Dermis blood vessel endothelial cell (primary cell): ENCODE results near the gene ZFAND3. TPM values are rescaled to one million over a fixed set of nuclear protein-coding genes. Genes with fewer than 3 reads are reported as not detected.

Experiments
- DNase-seq: peaks from one replicate; pipeline ENCODE4 v3.0.0; 2010
- total RNA-seq: library from RNA; depleted of rRNA; stranded (reverse); fragments of >200 nt; gene quantifications from 2 replicates; pipeline ENCODE4 v1.2.3, GENCODE V29; 2014

Gene ZFAND3
- total RNA-seq, 1 donor from 2014 or later, result 16.7 TPM

DNA sequence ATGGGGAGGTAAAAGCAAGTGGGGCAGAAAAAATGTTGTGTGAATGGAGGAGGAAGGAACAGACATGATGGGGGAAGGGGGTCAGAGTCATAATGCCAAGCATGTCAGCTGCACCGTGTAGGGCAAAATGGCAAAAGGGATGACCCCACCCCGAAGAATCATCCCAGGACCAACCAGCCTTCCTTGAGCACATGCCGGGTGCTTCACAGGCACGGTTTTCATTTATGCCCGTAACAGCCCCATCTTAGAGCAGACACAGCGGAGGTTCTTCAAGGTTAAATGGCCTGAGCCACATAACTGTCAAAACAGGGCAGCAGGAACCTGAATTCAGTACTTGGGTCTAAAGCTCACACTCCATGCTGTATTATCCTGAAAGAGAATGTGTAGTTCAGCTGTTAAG is 322.2 kb downstream of the ZFAND3 start:
- no peak for DNase-seq

DNA sequence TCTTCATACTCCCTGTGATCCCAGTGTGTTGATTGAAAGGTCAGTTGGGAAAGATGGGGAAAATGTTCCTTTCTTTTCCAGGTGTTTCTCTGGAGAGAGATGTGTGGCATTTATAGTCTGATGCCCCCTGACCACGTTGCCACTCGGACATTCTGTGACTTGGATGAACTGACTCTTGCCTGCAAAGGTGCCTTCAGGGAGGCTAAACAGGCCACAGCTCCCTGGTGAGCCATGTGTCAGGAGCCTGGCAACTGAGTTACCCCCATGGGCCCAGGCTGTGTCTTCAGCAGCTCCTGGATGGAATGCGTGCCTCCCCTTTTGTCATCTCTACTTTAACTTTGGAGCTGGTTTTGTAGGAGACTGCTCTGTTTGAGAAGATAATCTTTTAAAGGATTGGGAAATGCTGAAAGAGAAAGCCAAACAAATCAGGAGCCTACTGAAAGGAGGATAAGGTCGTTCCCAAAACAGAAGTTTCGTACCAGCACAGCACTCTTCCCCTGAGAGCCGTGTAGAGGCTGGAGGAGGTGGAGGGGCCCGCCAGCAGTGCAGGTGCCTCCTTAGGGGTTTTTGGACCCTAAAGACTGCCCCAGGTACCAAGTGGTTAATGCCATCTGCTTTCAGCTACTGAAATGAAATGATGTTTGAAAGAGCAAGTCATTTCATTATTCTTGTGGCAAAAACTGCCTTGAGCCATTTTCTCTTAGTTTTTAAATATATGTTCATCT is 322.8 kb downstream of the ZFAND3 start:
- no peak for DNase-seq

DNA sequence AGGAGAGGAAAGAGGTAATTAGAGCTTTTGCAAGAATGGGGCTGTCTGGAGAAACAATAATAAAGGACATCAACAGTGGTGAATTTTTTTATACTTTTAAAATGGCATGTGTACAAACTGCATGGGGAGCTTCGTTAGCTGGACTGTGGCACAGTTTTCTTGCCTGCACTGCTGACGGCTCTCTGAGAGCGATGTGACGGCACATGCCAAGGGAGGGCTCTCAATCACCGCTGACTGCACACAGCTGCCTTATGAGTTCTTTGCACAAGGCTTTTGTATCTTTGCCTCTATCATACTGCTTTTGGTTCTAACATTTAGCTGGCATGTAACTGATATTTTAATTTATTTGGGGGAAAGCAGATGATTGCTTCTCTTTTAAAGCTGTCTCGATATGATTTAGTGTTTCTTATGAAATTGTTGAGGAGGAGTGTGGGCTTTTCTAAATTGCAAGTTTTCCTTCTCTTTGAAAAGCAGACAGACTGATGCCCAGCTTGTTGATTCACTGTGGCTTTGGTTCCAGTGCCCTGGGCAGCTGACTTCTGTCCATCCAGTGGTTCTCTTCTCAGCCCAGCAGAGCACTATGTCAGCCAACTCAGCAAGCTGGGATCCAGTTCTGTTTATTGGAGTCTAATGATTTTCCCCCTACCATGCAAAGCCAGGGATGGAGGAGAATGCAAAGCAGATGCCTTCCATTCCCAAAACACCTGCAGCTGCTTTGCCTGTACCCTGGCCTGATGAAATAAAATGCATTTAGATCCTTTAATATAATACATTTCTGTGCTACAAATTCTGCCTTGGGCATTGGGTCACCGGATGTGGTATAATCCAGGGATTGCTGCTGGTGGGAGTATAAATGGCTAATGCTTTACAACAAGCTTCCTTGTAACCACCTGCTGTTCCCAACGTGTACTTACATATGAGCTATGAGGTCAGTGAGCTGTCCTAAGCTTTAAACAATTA is 323.9 kb downstream of the ZFAND3 start:
- DNase-seq, result no peak

DNA sequence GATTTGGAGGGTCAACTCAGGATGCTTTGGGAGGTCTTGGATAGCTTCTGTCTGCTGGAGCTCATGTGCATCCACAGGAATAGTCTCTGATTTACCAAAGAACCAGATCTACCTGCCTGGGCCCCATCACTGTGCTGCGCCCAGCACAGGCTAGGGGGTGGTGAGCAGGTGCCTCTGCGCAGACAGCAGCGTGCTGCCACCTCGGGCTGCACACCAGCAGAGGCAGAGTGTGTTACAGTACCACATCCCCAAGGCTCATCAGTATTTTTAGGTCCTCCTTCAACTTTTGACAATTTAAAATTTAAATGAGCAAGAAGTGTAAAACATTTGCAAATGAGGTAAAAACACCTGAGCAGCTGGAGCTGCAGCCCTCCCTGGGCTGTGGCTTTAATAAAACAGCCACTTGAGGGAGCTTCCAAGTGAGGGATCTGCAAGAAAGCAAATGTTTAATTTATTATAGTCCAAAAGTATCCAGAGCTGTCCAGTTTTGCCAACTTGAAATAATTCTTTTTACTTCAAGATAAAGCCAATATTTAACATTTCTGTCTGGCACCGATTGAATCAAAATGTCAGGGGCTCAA is 324.9 kb downstream of the ZFAND3 start:
- no peak for DNase-seq

DNA sequence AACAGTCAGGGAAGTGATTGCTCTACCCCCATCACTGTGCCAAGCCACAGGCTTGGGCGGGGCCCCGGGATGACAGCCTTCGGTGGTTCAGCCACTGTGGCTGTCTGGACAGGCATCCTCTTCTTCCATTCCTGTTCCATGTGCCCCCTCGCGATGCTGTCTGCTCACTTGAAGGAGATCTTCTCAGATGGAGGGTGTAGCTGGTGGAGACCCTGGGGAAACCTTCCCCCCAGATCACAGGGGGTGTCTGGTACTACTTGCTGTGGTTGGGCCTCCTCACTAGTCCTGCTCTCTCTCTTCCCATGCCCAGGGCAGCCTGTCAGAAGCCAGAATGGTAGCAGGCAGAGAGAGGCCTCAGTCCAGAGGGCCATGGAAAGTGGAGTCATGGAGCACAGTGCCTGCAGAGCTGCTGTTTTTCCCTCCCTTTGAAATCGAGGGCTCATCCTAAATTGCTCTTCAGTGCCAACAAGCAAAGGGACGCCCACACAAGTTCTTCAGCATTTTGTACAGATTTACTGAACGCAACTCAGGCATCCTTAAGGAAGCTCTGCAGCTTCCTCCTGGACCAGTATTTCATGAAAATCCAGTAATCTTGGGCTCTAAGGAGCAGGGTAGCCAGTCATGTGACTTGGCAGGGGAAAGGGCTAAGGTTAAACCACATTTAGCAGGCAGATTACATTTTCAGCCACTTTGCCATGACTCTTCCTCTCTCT is 326.6 kb downstream of the ZFAND3 start:
- no peak for DNase-seq

DNA sequence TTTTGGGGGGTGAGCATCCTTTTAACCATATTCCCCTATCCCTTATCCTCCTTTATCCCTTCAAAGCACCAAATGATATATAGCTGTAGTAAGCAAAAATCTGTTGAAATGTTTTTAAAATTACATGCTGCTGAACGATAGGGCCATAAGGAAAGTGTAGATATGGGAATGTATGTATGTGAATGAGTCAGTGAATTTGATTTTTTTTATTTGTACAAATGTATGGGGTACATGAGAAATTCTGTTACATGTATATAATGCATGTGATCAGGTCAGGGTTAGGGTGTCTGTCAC is 327.2 kb downstream of the ZFAND3 start:
- DNase-seq, result no peak

DNA sequence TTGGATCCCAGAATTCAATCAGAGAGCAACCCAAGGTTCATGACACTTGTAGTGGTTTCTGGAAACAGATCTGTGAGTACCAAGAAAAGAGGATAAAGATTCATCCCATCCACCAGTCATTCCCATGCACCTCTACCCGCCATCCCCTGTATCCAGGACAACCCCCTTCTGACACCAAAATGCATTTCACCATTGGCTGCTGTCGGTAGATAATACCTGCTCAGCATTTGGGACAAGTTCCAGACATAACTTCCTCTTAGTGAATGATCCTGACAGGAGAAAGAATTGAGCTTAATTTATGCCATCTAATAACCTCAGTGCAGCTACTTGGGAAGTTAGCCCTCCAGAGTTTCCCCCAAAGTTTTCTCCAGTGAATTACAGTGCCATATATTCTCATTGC is 329.1 kb downstream of the ZFAND3 start:
- DNase-seq, result no peak

DNA sequence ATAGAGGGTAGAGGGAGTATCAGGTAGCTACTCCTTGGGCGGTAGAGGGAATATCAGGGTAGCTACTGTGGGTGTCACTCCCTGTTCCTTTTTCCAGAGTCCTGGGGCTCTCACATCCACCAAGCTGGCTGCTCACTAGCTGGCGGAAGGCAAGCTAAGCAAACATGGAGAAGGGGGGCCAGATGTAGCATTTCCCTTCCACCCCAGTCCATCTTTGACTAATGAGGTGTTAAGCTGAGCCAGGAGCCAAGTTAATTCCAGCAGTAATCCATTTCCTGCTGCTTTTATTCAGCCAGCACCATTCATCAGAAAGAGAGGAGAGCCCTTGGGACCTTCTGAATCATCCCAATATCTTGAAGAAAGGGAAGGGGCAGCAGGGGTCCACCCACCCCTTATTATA is 330.0 kb downstream of the ZFAND3 start:
- peak; percentile 43 for DNase-seq

DNA sequence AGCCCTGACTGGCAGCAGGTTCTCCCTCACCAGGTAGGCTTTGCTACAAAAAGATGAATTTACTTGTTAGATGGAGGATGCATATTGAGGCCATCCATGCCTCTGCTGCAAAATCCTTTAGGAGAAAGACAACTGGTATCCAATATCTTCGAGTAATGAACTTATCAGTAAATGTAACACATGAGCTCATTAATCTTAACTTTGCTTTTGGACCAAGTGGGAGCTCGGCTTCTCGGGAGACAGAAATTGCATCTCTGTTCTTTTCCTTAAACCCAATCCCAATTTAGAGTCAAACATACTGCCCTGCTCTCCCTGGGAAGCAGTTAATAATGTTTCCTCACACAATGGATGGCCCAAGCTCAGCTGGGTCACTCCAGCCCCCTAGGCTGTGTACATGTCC is 330.5 kb downstream of the ZFAND3 start:
- DNase-seq, result no peak

DNA sequence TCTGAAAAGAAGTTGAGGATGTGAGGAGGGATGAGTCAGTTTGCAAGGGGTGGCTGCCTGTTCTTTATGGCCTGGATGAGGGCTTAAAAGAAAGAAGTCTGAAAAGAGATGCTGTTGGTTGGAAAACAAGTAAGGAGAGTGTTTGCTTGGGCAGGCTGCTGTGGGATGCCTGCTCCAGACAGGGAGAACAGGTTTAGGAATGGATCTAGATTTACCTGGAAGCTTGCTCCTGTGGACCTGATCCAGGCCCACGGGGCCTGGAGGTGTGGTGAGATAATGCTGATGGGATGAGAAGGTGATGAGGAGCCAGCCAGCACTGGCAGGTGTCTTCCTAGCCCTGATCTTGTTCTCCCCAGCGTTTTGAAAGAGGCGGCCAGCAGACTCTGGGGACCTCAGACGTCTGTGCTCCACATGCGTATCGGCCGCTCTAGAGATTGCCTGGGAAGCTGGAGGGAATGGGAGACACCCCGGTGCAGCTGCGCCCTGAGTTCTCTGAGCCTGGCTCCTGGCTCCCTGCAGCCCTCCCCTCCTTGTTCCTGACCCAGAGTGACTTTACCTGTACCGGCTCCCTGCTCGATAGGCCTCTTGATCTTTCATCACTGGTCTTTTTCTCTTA is 331.3 kb downstream of the ZFAND3 start:
- no peak for DNase-seq

DNA sequence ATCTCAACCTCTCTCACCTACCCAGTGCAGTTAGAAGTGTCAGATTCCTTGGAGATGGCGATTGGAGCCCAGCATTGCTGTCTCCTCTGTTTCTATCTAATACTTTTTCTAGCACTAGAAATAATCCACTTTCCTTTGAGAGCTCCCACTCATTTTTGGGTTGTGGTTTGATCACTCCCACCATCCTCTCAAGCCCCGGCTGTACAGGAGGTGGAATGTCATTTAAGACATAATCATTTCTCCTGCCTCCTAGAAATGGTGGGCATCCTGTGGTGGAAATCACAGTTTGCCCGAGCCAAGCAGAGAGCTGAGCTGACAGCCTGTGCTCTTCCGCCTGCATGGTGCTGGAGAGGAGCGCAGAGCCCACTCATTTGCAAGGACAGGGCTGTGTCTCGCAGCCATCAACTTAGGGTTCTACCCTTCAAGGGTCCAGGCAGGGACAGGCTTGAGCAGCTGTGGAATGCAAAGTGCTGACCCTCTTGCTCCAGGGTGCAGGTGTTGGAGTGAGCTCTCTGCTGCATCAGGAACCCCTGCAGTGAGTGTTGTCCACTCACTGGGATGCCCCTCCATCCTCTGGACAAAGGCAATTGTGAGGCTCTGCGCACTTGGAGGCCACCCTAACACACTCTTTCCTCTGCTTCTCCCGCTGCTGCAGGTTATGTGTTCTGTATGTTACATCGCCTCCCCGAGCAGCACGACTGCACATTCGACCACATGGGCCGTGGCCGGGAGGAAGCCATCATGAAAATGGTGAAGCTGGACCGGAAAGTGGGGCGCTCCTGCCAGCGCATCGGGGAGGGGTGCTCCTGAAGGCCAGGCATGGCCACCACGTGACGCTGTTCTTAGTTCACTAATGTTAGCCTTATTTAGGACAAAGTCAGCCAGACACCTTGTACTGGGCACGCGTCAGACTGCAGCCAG is 332.3 kb downstream of the ZFAND3 start:
- DNase-seq, result no peak

DNA sequence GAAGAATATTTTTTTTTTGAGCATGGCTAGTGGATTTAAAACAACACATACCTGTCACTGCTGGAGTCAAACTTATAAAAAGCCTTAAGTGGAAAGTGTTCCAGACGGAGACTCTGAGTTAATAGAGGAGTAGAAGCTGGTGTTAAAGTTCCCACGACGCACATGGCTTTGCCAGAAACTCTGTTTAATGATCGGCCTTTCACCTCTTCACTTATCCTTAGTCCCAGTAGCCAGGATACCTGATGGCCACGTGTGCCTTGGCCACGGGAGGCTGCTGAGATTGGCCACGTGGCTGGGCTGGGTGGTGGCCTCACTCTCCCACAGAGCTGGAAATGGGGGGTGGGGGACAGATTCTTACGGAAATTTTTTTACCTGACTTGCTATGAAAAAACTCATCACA is 333.1 kb downstream of the ZFAND3 start:
- DNase-seq, result no peak

DNA sequence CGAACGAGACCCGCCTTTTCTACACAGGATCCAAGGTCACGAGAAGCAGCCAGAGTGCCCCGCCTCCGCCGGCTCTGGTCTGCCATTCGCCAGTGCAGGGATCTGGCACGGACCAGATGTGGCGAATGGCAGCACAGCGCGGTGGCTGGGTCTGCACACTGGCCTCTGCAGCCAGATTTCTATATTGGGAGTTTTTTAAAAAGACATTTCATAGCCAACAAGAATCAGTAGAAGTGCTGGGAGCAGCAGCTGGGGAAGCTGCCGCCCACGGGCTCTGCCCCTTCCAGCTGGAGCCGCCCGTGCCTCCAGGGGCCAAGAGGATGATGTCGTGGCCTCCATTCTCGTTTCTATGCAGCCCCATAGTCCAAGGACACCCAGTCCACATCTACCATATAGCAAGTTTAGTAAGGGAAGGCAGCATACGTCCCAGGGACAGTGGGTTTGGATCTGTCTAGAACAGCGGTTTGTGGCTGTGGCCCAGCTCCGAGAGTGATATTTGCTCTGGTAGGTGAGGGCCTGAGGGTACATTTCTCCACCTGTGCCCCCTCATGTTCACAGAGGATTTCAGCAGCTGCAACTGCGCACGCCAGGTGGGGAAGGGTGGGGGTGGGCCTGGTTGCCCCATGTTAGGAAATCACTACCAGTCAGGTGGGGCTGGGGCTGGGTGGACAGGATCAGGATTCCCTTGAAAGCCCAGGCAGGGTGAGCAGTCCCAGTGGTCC is 333.7 kb downstream of the ZFAND3 start:
- peak; percentile 22 for DNase-seq

DNA sequence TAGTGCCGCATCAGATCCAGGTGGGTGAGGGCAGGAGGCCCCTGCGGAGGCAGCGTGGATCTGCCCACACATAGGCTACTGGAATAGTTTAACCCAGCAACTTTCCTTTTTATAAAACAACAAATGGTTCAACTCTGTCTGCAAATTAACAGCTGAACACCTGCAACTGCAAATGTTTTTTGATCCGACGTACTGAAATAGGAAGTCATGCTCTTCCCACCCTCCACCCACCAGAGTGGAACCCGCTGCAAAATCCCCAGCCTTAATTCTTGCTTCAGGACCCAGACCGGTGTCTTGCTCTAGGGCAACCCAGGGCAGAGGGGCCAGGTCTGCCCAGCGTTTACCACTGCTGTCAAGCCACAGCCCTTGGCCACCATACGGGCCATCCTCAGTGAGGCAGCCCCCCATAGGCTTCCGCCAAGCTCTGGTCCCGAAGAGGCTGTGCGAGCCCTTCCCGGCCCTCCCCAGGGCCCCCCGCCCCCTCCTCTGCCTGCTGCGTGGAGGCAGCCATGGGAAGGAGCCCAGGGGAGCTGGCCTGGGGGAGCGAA is 334.3 kb downstream of the ZFAND3 start:
- no peak for DNase-seq

DNA sequence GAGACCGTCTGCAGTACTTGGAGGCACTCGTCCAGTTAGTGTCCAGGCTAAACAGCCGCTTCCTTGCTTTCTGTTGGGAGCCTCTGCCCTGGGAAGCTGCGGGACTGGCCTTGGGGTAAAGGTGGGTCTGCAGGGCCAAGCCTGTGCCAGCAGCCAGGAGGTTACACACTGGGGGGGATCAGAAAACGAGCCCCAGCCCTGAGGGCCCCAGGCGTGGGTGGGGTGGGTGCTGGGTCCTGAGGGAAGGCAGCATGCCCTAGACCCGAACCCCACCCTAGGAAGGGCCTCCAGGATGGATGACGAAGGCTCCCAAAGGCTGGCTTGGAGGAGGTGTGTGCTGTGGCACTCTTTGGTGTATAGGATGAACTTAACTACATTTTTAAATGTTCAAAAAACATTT is 335.2 kb downstream of the ZFAND3 start:
- peak; percentile 32 for DNase-seq

DNA sequence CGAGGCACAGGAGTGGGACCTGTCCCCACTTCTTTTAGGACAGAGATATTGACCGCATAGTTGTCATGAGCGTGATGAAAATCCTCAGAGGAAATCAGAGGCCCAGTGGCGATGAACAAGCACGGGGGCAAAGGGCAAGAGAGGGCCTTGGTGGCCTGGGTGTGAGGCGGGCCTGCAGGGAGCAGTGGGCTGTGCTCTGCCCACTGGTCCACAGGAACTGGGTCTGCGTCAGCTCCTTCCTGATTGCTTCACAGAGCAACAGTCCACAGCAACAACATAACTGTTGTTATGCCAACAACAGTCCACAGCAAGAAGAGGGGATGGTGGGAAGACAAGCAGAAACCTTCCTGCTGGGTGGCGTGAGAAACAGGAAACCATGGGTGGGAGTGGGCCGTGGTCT is 335.6 kb downstream of the ZFAND3 start:
- peak; percentile 96 for DNase-seq

DNA sequence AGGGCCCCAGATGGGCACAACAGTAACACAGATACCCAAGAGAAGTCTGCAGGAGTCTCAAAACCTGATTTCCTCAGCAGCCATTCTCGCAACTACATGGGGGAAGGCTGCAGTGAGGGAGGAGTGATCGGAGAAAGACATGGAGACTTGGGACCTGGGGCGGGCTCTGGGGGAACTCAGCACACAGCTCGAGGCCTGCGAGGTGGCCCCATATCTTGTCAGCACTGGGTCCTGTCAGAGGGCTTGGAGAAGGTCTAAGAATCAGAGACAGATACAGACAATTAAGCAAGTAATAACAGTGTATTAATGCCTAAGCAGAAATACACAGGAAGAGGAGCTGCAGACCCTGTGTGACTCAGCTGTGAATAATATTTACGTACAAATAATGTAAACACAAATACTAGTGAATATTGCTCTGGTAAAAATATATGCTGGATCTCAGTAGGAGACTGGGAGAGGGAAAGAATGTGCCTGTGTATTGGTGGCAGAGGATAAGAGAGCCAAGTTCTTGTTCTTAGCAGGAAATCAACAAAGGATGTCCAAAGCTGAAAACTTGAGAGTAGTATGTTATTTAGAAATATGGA is 336.2 kb downstream of the ZFAND3 start:
- peak; percentile 47 for DNase-seq

DNA sequence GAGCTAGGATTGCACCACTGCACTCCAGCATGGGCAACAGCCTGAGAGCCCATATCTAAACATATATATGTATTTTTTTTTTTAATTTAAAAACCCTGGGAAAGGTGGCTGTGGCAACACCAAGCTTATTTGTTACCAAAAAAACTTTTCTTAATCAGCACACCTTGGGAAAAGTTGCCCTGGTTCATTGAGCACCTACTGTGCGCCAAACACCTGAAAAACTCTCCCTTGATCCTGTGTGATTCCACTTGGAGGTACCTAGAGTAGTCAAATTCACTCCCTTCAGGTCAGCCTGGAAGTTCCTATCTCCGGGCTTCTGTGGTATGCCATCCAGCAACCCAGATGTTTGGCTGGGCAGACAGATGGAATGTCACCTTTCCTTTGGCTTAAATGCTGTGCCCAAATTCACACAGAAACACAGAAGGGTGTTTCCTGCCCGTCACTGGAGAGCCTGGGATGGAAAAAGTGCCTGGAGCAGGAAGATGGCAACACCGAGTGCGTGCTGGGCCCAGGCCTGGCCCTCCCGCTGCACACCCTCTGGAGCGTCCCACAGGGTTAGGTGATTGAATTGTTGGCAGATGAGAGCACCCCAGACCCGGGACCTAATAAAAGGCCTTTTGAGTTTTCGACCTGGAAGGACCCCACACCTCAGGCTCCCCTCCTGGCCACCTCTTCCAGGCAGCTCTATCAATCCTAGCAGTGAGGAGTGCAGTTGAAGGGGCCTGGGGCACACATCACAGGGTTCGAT is 337.5 kb downstream of the ZFAND3 start:
- no peak for DNase-seq

DNA sequence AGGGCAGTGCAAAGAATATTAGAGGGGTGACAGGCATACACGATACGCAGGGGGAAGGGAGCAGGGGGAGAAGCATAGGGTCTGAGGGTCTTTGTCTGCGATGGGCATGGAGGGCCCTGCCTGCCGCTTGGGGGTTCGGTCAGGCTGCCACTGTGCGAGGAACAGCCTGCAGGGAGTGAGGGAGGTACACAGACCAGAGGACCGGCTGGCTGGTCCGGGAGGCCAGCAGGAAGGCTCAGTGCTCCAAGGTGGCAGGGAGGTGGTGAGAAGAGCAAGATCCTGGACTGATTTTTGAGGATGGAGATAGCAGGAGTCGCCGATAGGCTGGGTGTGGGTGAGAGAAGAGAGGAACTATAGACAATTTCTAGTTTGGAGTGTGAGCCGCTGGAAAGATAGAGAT is 338.4 kb downstream of the ZFAND3 start:
- no peak for DNase-seq
